H9 (cell line): ENCODE results near the gene FGD5. TPM values are rescaled to one million over a fixed set of nuclear protein-coding genes. Genes with fewer than 3 reads are reported as not detected.

Source experiments
- DNase-seq: peaks from one replicate; pipeline ENCODE4 v3.0.0-alpha.2; 2017
- H2AFZ ChIP-seq: one replicate; pipeline ENCODE4 v1.6.1; 2013; ENCODE audit warnings: mild to moderate bottlenecking, low read length, control low read depth, moderate library complexity
- H2AK5ac ChIP-seq: 2 replicates; pipeline ENCODE4 v1.6.1; 2013; ENCODE audit warnings: low read length, control low read depth, mixed read lengths; ENCODE audit not compliant: insufficient read length
- H2BK120ac ChIP-seq: one replicate; pipeline ENCODE4 v1.6.1; 2013; ENCODE audit warnings: low read depth, mild to moderate bottlenecking, low read length, control low read depth, inconsistent platforms; ENCODE audit not compliant: poor library complexity, severe bottlenecking
- H2BK12ac ChIP-seq: 2 replicates; pipeline ENCODE4 v1.6.1; 2013; ENCODE audit warnings: low read length, control low read depth, mixed read lengths, low read depth; ENCODE audit not compliant: insufficient read length
- H2BK15ac ChIP-seq: 2 replicates; pipeline ENCODE4 v1.6.1; 2013; ENCODE audit warnings: low read depth, low read length, control low read depth
- H2BK20ac ChIP-seq: one replicate; pipeline ENCODE4 v1.6.1; 2013; ENCODE audit warnings: low read depth, mild to moderate bottlenecking, low read length, control low read depth, inconsistent platforms; ENCODE audit not compliant: poor library complexity, severe bottlenecking
- H2BK5ac ChIP-seq: 2 replicates; pipeline ENCODE4 v1.6.1; 2013; ENCODE audit warnings: low read length, control low read depth, mixed read lengths; ENCODE audit not compliant: insufficient read length
- H3K14ac ChIP-seq: 2 replicates; pipeline ENCODE4 v1.6.1; 2013; ENCODE audit warnings: low read length, control low read depth; ENCODE audit not compliant: insufficient read depth
- H3K18ac ChIP-seq: 2 replicates; pipeline ENCODE4 v1.6.1; 2013; ENCODE audit warnings: low read depth, mild to moderate bottlenecking, mixed read lengths, low read length, control low read depth; ENCODE audit not compliant: insufficient read length
- H3K23ac ChIP-seq: 2 replicates; pipeline ENCODE4 v1.6.1; 2013; ENCODE audit warnings: low read length, control low read depth, mixed read lengths, low read depth; ENCODE audit not compliant: insufficient read length
- H3K23me2 ChIP-seq: 2 replicates; pipeline ENCODE4 v1.6.1; 2013; ENCODE audit warnings: low read depth, mild to moderate bottlenecking, mixed read lengths, low read length, control low read depth; ENCODE audit not compliant: insufficient read length, poor library complexity, severe bottlenecking
- H3K27ac ChIP-seq: 2 replicates; pipeline ENCODE4 v1.5.1; 2013; ENCODE audit warnings: low read length, control low read depth, mixed read lengths, low read depth; ENCODE audit not compliant: insufficient read length
- H3K27me3 ChIP-seq: 2 replicates; pipeline ENCODE4 v1.6.1; 2013; ENCODE audit warnings: low read length, control low read depth, inconsistent platforms; ENCODE audit not compliant: insufficient read depth
- H3K4ac ChIP-seq: 2 replicates; pipeline ENCODE4 v1.6.1; 2013; ENCODE audit warnings: low read depth, mild to moderate bottlenecking, control low read depth, inconsistent platforms, low read length, moderate library complexity
- H3K4me1 ChIP-seq: 2 replicates; pipeline ENCODE4 v1.6.1; 2013; ENCODE audit warnings: low read length, control low read depth, inconsistent platforms; ENCODE audit not compliant: insufficient read depth
- H3K4me2 ChIP-seq: 2 replicates; pipeline ENCODE4 v1.6.1; 2013; ENCODE audit warnings: low read length, control low read depth, mixed read lengths; ENCODE audit not compliant: insufficient read length, insufficient read depth
- H3K56ac ChIP-seq: 2 replicates; pipeline ENCODE4 v1.6.1; 2013; ENCODE audit warnings: low read depth, mild to moderate bottlenecking, mixed read lengths, low read length, control low read depth; ENCODE audit not compliant: insufficient read length
- H3K79me1 ChIP-seq: 2 replicates; pipeline ENCODE4 v1.6.1; 2013; ENCODE audit warnings: low read depth, mild to moderate bottlenecking, moderate library complexity, low read length, control low read depth, inconsistent platforms; ENCODE audit not compliant: insufficient read depth, poor library complexity, severe bottlenecking
- H3K79me2 ChIP-seq: 2 replicates; pipeline ENCODE4 v1.6.1; 2013; ENCODE audit warnings: low read length, control low read depth, inconsistent platforms; ENCODE audit not compliant: insufficient read depth
- H3K9ac ChIP-seq: 2 replicates; pipeline ENCODE4 v1.6.1; 2013; ENCODE audit warnings: low read length, control low read depth, mixed read lengths; ENCODE audit not compliant: insufficient read length; ENCODE audit errors: extremely low read depth
- H3K9me3 ChIP-seq: one replicate; pipeline ENCODE4 v1.6.1; 2013; ENCODE audit warnings: low read depth, low read length, inconsistent platforms; ENCODE audit not compliant: control insufficient read depth
- H3T11ph ChIP-seq: one replicate; pipeline ENCODE4 v1.6.1; 2013; ENCODE audit warnings: mild to moderate bottlenecking, low read length, control low read depth, inconsistent platforms
- H4K20me1 ChIP-seq: one replicate; pipeline ENCODE4 v1.6.1; 2013; ENCODE audit not compliant: control insufficient read depth, insufficient read length, insufficient read depth
- H4K5ac ChIP-seq: 2 replicates; pipeline ENCODE4 v1.6.1; 2013; ENCODE audit warnings: low read depth, mild to moderate bottlenecking, mixed read lengths, low read length, control low read depth; ENCODE audit not compliant: insufficient read length
- H4K8ac ChIP-seq: replicated peaks from 2 replicates; pipeline ENCODE4 v1.6.1; 2013; ENCODE audit warnings: low read length, control low read depth, mixed read lengths, low read depth; ENCODE audit not compliant: insufficient read length
- H4K91ac ChIP-seq: 2 replicates; pipeline ENCODE4 v1.6.1; 2013; ENCODE audit warnings: low read depth, mild to moderate bottlenecking, moderate library complexity, mixed read lengths, low read length, control low read depth; ENCODE audit not compliant: insufficient read length
- H3K27ac Mint-ChIP-seq, 3 experiments: 2 replicates in 2 of 3; 3 replicates in 1 of 3; pipeline ENCODE4 v1.8.0; 2020 to 2021; ENCODE audit warnings: mixed read lengths in 3 of 3, mild to moderate bottlenecking in 1 of 3, moderate library complexity in 1 of 3
- H3K27me3 Mint-ChIP-seq: 2 replicates; pipeline ENCODE4 v1.8.0; 2021; ENCODE audit warnings: low read depth, mild to moderate bottlenecking, moderate library complexity, mixed read lengths
- H3K36me3 Mint-ChIP-seq, 3 experiments: 2 replicates in 2 of 3; 3 replicates in 1 of 3; pipeline ENCODE4 v1.8.0; 2020 to 2021; ENCODE audit warnings: low read depth in 3 of 3, mixed read lengths in 3 of 3; ENCODE audit not compliant: insufficient read depth in 1 of 3
- H3K4me1 Mint-ChIP-seq, 2 experiments: 2 replicates each; pipeline ENCODE4 v1.8.0; 2020; ENCODE audit warnings: mixed read lengths in 2 of 2
- H3K4me3 Mint-ChIP-seq, 2 experiments: 2 replicates in 1 of 2; 3 replicates in 1 of 2; pipeline ENCODE4 v1.8.0; 2020 to 2021; ENCODE audit warnings: mild to moderate bottlenecking in 2 of 2, mixed read lengths in 2 of 2, moderate library complexity in 1 of 2
- H3K9me3 Mint-ChIP-seq, 2 experiments: 2 replicates in 1 of 2; 3 replicates in 1 of 2; pipeline ENCODE4 v1.8.0; 2020; ENCODE audit warnings: mild to moderate bottlenecking in 2 of 2, mixed read lengths in 2 of 2, moderate library complexity in 1 of 2
- WGBS: extraction: QIAGEN DNeasy Blood & Tissue Kit; methylation state at CpG from one replicate; pipeline ENCODE4 v1.1.7; 2013; ENCODE audit warnings: missing lambda C conversion rate, low lambda C conversion rate, mixed read lengths; ENCODE audit not compliant: insufficient read length; ENCODE audit errors: extremely low coverage; 5-methylcytosine and 5-hydroxymethylcytosine counted together
- total RNA-seq: library from RNA; stranded (reverse); gene quantifications from 2 replicates; pipeline ENCODE4 v1.2.1, GENCODE V29; 2021
- TF ChIP-seq, protein P1 (sequence below): fragments of 200-600 bp; sonication (generic); conservative IDR thresholded peaks from 3 replicates; pipeline ENCODE4 v1.8.0; 2021; ENCODE audit warnings: antibody characterized with exemption, mild to moderate bottlenecking

The FGD5 gene
- total RNA-seq, 1 experiment from 2014 or later, result 7.8 TPM

DNA sequence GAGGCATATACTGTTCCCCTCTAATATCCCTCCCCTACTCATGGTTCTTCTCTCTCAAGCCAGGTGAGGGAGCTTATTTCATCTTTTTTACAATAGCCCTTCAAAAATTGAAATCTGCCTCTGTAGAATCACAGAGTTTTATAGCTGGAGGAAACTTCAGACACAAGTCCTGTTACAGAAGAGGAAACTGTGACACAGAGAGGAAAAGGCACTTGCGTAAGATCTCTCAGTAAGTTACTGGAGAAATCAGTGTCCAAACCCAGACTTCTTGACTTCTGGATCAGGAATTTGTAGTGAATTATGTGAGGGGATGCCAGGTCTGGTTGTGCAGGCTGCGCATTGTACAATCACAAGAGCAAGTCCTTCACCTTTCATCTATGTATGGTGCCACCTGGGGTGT is 4.6 kb downstream of the FGD5 start:
- Histone ChIP-seq H2BK120ac (no peak overlapping the region), H3K23ac (no peak overlapping the region), H2BK5ac (no peak overlapping the region), H3K79me2 (no peaks in the 10 kb centered on the region), H3K4ac (no peak overlapping the region), H2AFZ (no peak overlapping the region), H3K18ac (no peak overlapping the region), H3K56ac (no peak overlapping the region), H4K91ac (no peak overlapping the region), H2BK20ac (no peak overlapping the region), H3T11ph (no peak overlapping the region), H2BK12ac (no peak overlapping the region), H4K20me1 (no peaks in the 10 kb centered on the region), H3K9me3 (no peaks in the 10 kb centered on the region), H3K9ac (no peak overlapping the region), H4K5ac (no peak overlapping the region), H3K79me1 (no peaks in the 10 kb centered on the region), H3K4me2 (no peak overlapping the region), H3K4me1 (no peaks in the 10 kb centered on the region; the same call in 1 of the 2 replicates), H2AK5ac (no peak overlapping the region), H3K23me2 (no peaks in the 10 kb centered on the region), H3K27ac (no peak overlapping the region), H4K8ac (no peak overlapping the region), H2BK15ac (no peak overlapping the region), H3K27me3 (no peaks in the 10 kb centered on the region), H3K14ac (no peak overlapping the region)
- H3K27me3 Mint-ChIP-seq, result peaks cover 4% of the 10 kb centered on the region
- H3K4me3 Mint-ChIP-seq, result no peak overlapping the region; a peak in 1 of 5 replicates
- no peaks in the 10 kb centered on the region for H3K9me3 Mint-ChIP-seq
- H3K27ac Mint-ChIP-seq, result no peak overlapping the region
- TF ChIP-seq, protein P1, sequence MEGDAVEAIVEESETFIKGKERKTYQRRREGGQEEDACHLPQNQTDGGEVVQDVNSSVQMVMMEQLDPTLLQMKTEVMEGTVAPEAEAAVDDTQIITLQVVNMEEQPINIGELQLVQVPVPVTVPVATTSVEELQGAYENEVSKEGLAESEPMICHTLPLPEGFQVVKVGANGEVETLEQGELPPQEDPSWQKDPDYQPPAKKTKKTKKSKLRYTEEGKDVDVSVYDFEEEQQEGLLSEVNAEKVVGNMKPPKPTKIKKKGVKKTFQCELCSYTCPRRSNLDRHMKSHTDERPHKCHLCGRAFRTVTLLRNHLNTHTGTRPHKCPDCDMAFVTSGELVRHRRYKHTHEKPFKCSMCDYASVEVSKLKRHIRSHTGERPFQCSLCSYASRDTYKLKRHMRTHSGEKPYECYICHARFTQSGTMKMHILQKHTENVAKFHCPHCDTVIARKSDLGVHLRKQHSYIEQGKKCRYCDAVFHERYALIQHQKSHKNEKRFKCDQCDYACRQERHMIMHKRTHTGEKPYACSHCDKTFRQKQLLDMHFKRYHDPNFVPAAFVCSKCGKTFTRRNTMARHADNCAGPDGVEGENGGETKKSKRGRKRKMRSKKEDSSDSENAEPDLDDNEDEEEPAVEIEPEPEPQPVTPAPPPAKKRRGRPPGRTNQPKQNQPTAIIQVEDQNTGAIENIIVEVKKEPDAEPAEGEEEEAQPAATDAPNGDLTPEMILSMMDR, result no peak
- WGBS, result no CpG with 5 or more reads among the region's 2 CpGs
- peaks cover 19 to 27% of the 10 kb centered on the region in 2 experiments for H3K4me1 Mint-ChIP-seq
- H3K36me3 Mint-ChIP-seq, result peaks cover 6 to 16% (median 10%) of the 10 kb centered on the region in 3 experiments; a peak in 6 of 7 replicates
- DNase-seq, result no peak
